DND-41 (cell line): ENCODE measurements around the gene SARS2.

Experiments used
- CTCF ChIP-seq: IDR thresholded peaks from 2 replicates; pipeline ENCODE4 v1.5.1; 2012; ENCODE audit warnings: borderline replicate concordance, low read length, moderate library complexity, mild to moderate bottlenecking; ENCODE audit not compliant: poor library complexity, severe bottlenecking; ENCODE audit errors: extremely low read depth
- EZH2 ChIP-seq: IDR thresholded peaks from 3 replicates; pipeline ENCODE4 v1.6.1; 2012; ENCODE audit warnings: borderline replicate concordance, low read depth, mild to moderate bottlenecking, moderate library complexity, low read length, inconsistent platforms; ENCODE audit not compliant: severe bottlenecking

- no peak for TF ChIP-seq CTCF
- TF ChIP-seq EZH2 = no peak
These were observed 25.7 kb upstream of the SARS2 start for GRCh38 chr19:38956264-38956663.
